Sciatic nerve (tissue), 2 donors: ENCODE data around the gene STRN. TPM values are rescaled to one million over a fixed set of nuclear protein-coding genes. Genes with fewer than 3 reads are reported as not detected.

Experiments used
- ATAC-seq: fragments of 200-7000 bp; cut with Tn5 transposase; one replicate; pipeline ENCODE4 v1.9.1; 2020; ENCODE audit warnings: mild to moderate bottlenecking, moderate library complexity
- DNase-seq: peaks from one replicate; pipeline ENCODE4 v3.0.0-alpha.2; 2020; ENCODE audit warnings: low spot score
- intact Hi-C: fragments of 100-400 bp; cut with DNase I; formaldehyde crosslinking; loops from one replicate; pipeline ENCODE4 v1.14.2; 2022
- total RNA-seq: library from RNA; stranded (reverse); fragmentation: NEBNext Ultra II Directional; extraction: Animal tissue kit (Norgen Biotek cat#: 25700); gene quantifications from one replicate; pipeline ENCODE4 v1.2.1, GENCODE V29; 2021
- donor health status: DM: no; HTN: no; CAD: no.
- donor health status: DM: no; HTN: no; CAD: no.

STRN gene
- total RNA-seq, 1 donor from 2014 or later: 38.9 TPM

DNA sequence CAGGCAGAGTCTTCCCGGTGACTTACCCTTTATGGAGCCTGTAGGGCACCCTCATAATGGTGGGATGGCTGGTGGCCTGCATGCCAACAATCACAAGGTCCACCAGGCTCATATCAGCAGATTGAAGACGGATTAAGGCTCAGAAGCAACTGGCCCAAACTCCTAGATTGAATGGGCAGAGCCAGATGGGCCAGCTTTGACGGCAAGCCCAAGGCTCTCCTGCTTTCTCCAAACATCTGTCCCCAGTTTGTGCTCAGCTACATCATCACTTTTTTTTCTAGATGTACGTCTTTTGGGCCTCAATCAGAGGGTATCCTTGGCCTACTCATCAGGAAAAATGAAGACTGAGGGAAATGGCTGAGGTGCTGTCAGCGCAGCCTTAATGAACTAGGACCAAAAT, 155.3 kb downstream of the STRN start:
- ATAC-seq: no peak
- intact Hi-C loops: no loop called here
- DNase-seq: no peak

GRCh38 chr2:36809069-36809445, 157.3 kb downstream of the STRN start:
- DNase-seq (no peak), ATAC-seq (no peak)
- intact Hi-C loops: no loop called here

DNA sequence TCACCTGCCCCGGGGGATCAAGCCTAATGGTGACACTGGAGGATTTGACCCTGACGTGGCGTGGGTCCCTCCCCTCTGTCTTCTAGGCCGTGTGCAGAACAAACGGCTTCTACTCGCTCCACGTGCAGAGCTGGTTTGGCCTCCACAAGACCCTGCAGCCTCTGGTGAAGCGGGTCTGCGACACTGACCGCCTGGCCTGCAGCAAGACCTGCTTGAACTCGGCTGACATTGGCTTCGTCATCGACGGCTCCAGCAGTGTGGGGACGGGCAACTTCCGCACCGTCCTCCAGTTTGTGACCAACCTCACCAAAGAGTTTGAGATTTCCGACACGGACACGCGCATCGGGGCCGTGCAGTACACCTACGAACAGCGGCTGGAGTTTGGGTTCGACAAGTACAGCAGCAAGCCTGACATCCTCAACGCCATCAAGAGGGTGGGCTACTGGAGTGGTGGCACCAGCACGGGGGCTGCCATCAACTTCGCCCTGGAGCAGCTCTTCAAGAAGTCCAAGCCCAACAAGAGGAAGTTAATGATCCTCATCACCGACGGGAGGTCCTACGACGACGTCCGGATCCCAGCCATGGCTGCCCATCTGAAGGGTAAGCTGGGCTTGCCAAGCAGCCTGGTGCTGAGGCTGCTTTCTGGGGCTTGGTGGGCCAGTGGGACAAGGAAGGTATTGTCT, 157.8 kb downstream of the STRN start:
- DNase-seq (no peak), ATAC-seq (no peak)

DNA sequence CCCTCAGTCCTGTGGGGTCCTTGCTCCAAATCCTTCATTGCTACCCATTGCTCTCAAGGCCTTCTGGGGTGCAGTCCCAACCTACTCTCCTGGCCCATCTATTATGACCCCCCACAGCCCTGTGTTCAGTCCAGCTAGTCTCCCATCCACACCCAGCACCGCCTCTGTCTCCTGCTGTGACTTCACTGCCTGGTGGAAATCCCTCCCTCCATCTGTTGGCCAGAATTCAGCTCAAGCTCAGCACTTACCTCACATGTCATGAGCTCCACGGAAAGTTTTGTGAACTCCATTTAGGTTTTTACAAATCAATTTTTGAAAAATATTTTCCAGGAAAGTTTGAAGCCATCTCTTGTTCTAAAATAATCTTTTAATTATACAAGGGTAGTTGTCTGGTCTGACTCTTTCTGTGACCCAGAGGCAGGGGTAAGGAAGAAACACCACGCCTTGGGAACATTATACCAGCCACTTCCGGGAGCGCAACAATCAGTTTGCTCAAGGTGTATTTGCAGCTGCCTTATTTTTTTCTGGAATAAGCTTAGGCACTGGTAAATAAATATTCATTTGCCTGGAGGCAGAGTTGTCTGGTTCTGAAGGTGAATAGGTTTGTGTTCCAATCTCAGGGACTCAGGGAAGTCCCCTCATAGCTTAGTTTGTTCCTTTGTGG, 159.0 kb downstream of the STRN start:
- peak; percentile 31 for ATAC-seq
- intact Hi-C loops: no loop called here

More for the DNA sequence above, 157.8 kb downstream of the STRN start:
- intact Hi-C loops: no loop called here

GRCh38 chr2:36805635-36806224, 160.6 kb downstream of the STRN start:
- ATAC-seq (no peak), DNase-seq (no peak)
- intact Hi-C loops: no loop called here

More for the DNA sequence above, 159.0 kb downstream of the STRN start:
- no peak for DNase-seq

DNA sequence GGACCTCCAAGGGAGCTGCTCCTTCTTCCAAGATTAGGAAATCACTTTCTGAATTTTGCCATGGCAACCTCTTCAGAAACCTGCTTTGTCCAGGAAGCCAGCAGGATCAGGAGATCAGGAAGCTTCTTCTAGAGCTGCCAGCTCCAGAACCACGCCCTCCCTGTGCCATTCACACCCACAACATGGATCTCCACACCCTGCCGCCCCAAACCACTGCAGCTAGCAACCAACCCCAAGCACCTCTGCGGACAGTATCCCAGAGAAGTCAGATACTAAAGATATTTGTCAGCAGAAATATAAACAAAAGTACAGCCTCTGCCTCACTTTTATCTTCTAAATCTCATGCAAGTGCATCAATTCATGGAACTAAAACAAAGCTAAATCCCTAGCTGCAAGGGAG, 163.4 kb downstream of the STRN start:
- no peak for ATAC-seq
- intact Hi-C loops: no loop called here

DNA sequence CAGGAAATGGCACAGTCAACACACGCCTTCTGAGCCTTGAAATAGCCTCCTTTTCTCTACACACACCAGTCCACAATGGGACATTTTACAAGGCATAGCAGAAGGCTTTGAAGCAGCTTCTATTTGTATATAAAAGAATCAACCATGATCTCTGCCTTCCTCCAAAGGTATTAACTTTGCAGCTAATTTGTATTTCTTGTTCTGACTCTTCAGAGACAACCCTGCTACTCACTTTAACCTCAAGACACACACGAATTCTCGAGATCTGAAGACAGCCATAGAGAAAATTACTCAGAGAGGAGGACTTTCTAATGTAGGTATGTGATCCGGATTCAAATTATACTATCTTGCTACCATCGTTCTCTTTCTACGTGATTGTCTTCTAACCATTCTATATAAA, 165.2 kb downstream of the STRN start:
- ATAC-seq: no peak
- intact Hi-C loops: no loop called here
- DNase-seq: no peak

More for the DNA sequence above, 163.4 kb downstream of the STRN start:
- no peak for DNase-seq

DNA sequence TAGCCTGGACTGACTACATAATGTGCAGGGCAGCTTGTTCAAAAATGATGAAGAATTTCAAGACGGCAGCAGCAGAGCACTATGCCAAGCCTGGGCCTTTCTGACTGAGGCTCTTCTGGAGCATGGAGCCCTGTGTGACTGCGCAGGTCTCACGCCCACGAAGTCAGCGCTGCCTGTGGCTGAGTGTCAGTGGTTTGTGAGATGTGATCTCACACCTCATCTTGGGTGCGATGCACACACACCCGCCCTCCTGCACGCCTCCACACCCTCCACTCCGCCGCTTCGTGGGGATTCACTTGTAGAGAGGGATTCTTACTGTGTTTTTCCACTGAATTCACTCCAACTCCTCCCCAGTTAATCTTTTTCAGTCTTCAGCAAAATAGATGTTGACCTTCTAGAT, 166.0 kb downstream of the STRN start:
- ATAC-seq: no peak
- no peak for DNase-seq
- intact Hi-C loops: no loop called here

DNA sequence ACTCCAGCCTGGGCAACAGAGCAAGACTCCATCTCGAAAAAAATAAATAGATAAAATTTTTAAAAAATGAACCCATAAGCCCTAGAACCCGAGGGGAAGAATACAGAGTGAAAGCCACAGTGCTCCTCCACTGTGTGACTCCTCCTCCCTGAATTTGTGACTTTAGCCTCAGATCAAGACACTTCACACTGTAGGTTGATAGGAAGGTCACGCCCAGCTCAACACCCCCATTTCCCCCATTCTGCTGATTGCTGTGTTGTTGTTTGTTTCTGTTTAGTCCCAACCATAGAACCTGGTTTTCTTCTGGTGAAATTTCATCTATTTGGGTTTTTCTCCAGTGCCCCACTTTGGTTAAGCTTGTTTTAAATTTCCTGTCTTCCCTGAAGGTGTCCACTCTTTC, 167.6 kb downstream of the STRN start:
- no peak for DNase-seq
- intact Hi-C loops: no loop called here
- no peak for ATAC-seq

- ATAC-seq (no peak), DNase-seq (no peak)
- intact Hi-C loops: no loop called here
Measured at GRCh38 chr2:36797324-36798070, 168.8 kb downstream of the STRN start.

Other genes starting within 250 kb of the STRN start
- gene HEATR5B, start 117.8 kb upstream of the STRN start, total RNA-seq: 25.7 TPM
- 8.9 TPM for gene GPATCH11, start 118.0 kb upstream of the STRN start, total RNA-seq
- gene EIF2AK2, start 190.4 kb upstream of the STRN start, total RNA-seq: 56.0 TPM
- gene SULT6B1, start 222.1 kb upstream of the STRN start, total RNA-seq: not detected
- gene CEBPZOS, start 230.0 kb upstream of the STRN start, total RNA-seq: 43.5 TPM